ENCODE measurements around the gene UNC5C.
A peak's percentile ranks its signal among the peaks of the same experiment; 100 is the strongest.

The UNC5C gene

GRCh38 chr4:95585016-95585695 lies 36.4 kb upstream of the UNC5C start:
- DNase-seq: no peak
- no peak overlapping the region for H3K27ac Mint-ChIP-seq
- H3K9me3 Mint-ChIP-seq: no peaks in the 10 kb centered on the region
- H3K27me3 Mint-ChIP-seq (ENCODE audit: low read depth, poor library complexity): peaks cover 6% of the 10 kb centered on the region
- H3K36me3 Mint-ChIP-seq (ENCODE audit: low read depth): no peaks in the 10 kb centered on the region
- TF ChIP-seq, protein P1, sequence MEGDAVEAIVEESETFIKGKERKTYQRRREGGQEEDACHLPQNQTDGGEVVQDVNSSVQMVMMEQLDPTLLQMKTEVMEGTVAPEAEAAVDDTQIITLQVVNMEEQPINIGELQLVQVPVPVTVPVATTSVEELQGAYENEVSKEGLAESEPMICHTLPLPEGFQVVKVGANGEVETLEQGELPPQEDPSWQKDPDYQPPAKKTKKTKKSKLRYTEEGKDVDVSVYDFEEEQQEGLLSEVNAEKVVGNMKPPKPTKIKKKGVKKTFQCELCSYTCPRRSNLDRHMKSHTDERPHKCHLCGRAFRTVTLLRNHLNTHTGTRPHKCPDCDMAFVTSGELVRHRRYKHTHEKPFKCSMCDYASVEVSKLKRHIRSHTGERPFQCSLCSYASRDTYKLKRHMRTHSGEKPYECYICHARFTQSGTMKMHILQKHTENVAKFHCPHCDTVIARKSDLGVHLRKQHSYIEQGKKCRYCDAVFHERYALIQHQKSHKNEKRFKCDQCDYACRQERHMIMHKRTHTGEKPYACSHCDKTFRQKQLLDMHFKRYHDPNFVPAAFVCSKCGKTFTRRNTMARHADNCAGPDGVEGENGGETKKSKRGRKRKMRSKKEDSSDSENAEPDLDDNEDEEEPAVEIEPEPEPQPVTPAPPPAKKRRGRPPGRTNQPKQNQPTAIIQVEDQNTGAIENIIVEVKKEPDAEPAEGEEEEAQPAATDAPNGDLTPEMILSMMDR (IDR thresholded peaks at IDR 0.05): no peak
- H3K4me3 Mint-ChIP-seq: no peak overlapping the region
- H3K4me1 Mint-ChIP-seq: no peaks in the 10 kb centered on the region

- DNase-seq: no peak
- peaks cover 11% of the 10 kb centered on the region for H3K36me3 Mint-ChIP-seq (ENCODE audit: low read depth)
- no peak overlapping the region for H3K4me3 Mint-ChIP-seq
- peaks cover 3% of the 10 kb centered on the region for H3K27me3 Mint-ChIP-seq (ENCODE audit: low read depth, poor library complexity)
- H3K9me3 Mint-ChIP-seq: peaks cover 47% of the 10 kb centered on the region
- no peaks in the 10 kb centered on the region for H3K4me1 Mint-ChIP-seq
- no peak overlapping the region for H3K27ac Mint-ChIP-seq
- TF ChIP-seq, protein P1 (IDR thresholded peaks at IDR 0.05): no peak
Measured at GRCh38 chr4:95580226-95580625, 31.5 kb upstream of the UNC5C start.

- Mint-ChIP-seq H3K4me1 (peaks cover 16% of the 10 kb centered on the region), H3K4me3 (no peak overlapping the region), H3K9me3 (peaks cover 65% of the 10 kb centered on the region), H3K27me3 (ENCODE audit: low read depth, poor library complexity) (peaks cover 6% of the 10 kb centered on the region), H3K36me3 (ENCODE audit: low read depth) (peaks cover 22% of the 10 kb centered on the region), H3K27ac (no peak overlapping the region)
- DNase-seq: peak; percentile 34
- TF ChIP-seq, protein P1 (IDR thresholded peaks at IDR 0.05): no peak
Measured at GRCh38 chr4:95572304-95572991, 23.7 kb upstream of the UNC5C start.

- no peak for DNase-seq
- peaks cover 65% of the 10 kb centered on the region for H3K9me3 Mint-ChIP-seq
- no peak overlapping the region for H3K27ac Mint-ChIP-seq
- peaks cover 6% of the 10 kb centered on the region for H3K27me3 Mint-ChIP-seq (ENCODE audit: low read depth, poor library complexity)
- TF ChIP-seq, protein P1 (IDR thresholded peaks at IDR 0.05): no peak
- peaks cover 16% of the 10 kb centered on the region for H3K4me1 Mint-ChIP-seq
- H3K4me3 Mint-ChIP-seq: no peak overlapping the region
- peaks cover 22% of the 10 kb centered on the region for H3K36me3 Mint-ChIP-seq (ENCODE audit: low read depth)
Measured at GRCh38 chr4:95571577-95571976, 22.8 kb upstream of the UNC5C start.

DNA sequence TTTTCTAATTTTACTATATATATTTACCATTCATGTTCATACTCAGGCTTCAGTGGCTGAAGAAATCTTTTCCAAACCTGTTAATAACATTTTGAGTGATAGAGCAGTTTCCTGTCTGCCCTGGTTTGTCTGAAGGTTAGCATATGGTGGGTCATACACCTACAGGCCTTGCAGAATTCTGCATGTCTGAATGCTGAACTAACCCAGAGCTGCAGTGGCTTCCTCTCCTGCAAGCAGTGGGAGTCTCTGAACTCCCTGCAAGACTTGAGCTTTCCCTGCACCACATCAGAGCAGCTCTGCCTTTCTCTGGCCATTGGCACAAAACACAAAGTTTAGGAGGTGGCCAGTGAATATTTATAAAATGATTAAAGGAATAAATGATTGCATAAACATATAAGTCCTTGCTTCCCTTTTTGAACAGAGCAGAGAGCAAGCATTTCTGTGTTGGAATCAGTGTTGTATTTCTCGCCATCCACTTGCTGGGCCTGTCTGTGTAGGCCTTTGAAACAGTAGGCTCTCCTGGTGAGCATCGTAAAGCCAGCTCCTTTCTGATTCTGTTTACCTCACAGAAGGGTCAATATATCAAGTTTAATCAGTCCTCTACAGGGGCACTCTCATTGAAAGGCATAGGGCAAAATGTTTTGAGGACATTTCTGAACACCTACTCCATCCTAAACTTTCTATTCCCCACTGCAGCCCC lies 15.0 kb upstream of the UNC5C start:
- Mint-ChIP-seq H3K27me3 (ENCODE audit: low read depth, poor library complexity) (no peaks in the 10 kb centered on the region), H3K27ac (peak overlapping the region; percentile 68), H3K36me3 (ENCODE audit: low read depth) (no peaks in the 10 kb centered on the region), H3K9me3 (peaks cover 25% of the 10 kb centered on the region), H3K4me3 (no peak overlapping the region), H3K4me1 (peaks cover 23% of the 10 kb centered on the region)
- DNase-seq: no peak
- TF ChIP-seq, protein P1 (IDR thresholded peaks at IDR 0.05): no peak

Measured in nephron progenitor cell (in vitro differentiated cells).